ENCODE results near the gene SKI. TPM values are rescaled to one million over a fixed set of nuclear protein-coding genes. Genes with fewer than 3 reads are reported as not detected.

SKI gene
- total RNA-seq = 18.4 and 22.3 TPM in 2 replicates

GRCh38 chr1:2228157-2228594, at the start of gene SKI:
Gene SKI (plus strand): TSS chr1:2228319. CDS start chr1:2228767, 448 bp downstream.

GRCh38 chr1:2194319-2194897, 33.7 kb upstream of the SKI start, which contains the start of gene FAAP20:
Gene FAAP20 (minus strand): TSS chr1:2194772. CDS start chr1:2194749, 23 bp downstream.

Other genes starting within 250 kb of the SKI start
- gene CFAP74, start 224.5 kb upstream of the SKI start, total RNA-seq = not detected in 2 replicates
- not detected in 2 replicates for gene GABRD, start 209.0 kb upstream of the SKI start, total RNA-seq
- gene PRKCZ, start 177.9 kb upstream of the SKI start, total RNA-seq = 1.2 and 1.8 TPM in 2 replicates
- gene FAAP20, start 33.5 kb upstream of the SKI start, total RNA-seq = 15.4 and 18.0 TPM in 2 replicates
- gene MORN1, start 163.2 kb downstream of the SKI start, total RNA-seq = 8.1 and 11.1 TPM in 2 replicates
- 65.4 and 97.6 TPM in 2 replicates for gene RER1, start 163.5 kb downstream of the SKI start, total RNA-seq
- gene PEX10, start 184.2 kb downstream of the SKI start, total RNA-seq = 26.8 and 29.1 TPM in 2 replicates
- gene PLCH2, start 248.0 kb downstream of the SKI start, total RNA-seq = 0.20 TPM in 1 of 2 replicates, not detected in the other

All from subcutaneous preadipocyte (primary cell).